Activated B cell treated with CpG ODN at 0.5 μM for 24 hours (primary cell): Measurements from ENCODE around the gene SLC25A38. TPM values are rescaled to one million over a fixed set of nuclear protein-coding genes. Genes with fewer than 3 reads are reported as not detected.

ENCODE experiments used
- ATAC-seq: fragments of 200-7000 bp; cut with Tn5 transposase; one replicate; pipeline ENCODE4 v1.10.0; 2021; ENCODE audit warnings: low read depth, mild to moderate bottlenecking, moderate library complexity
- CTCF ChIA-PET: fragments of 350-600 bp; sonication (Branson Sonifier 250); formaldehyde crosslinking; loops from one replicate; lab custom pipeline; 2021; ENCODE audit warnings: antibody characterized with exemption; lab: Charles Lee
- POLR2A ChIA-PET: fragments of 350-600 bp; sonication (Branson Sonifier 250); formaldehyde crosslinking; loops from one replicate; lab custom pipeline; 2021; ENCODE audit warnings: antibody characterized with exemption; lab: Charles Lee
- DNase-seq: peaks from one replicate; pipeline ENCODE4 v3.0.0; 2022
- H3K27ac Mint-ChIP-seq: one replicate; pipeline ENCODE4 v1.8.0; 2020; ENCODE audit warnings: mixed read lengths
- H3K27me3 Mint-ChIP-seq: one replicate; pipeline ENCODE4 v1.8.0; 2021; ENCODE audit warnings: mixed read lengths
- H3K36me3 Mint-ChIP-seq: one replicate; pipeline ENCODE4 v1.8.0; 2021; ENCODE audit warnings: low read depth, mixed read lengths
- H3K4me1 Mint-ChIP-seq: one replicate; pipeline ENCODE4 v1.8.0; 2021; ENCODE audit warnings: mixed read lengths
- H3K4me3 Mint-ChIP-seq: one replicate; pipeline ENCODE4 v1.8.0; 2020; ENCODE audit warnings: mild to moderate bottlenecking, mixed read lengths
- H3K9me3 Mint-ChIP-seq: one replicate; pipeline ENCODE4 v1.8.0; 2020; ENCODE audit warnings: mixed read lengths
- CTCF ChIP-seq: fragments of 200-600 bp; IDR thresholded peaks from one replicate; pipeline ENCODE4 v1.8.0; 2022; ENCODE audit warnings: antibody characterized with exemption, mild to moderate bottlenecking
- intact Hi-C: fragments of 100-400 bp; cut with micrococcal nuclease; formaldehyde crosslinking; loops from one replicate; pipeline ENCODE4 v1.15.1; 2024
- total RNA-seq: library from RNA; stranded (reverse); gene quantifications from 2 replicates; pipeline ENCODE4 v1.2.3, GENCODE V29; 2022

The SLC25A38 gene
- total RNA-seq, 1 donor from 2014 or later: 52.9 TPM

- H3K27me3 Mint-ChIP-seq: no peaks in the 10 kb centered on the region
- CTCF ChIA-PET: no interaction called here
- TF ChIP-seq CTCF: no peak
- H3K9me3 Mint-ChIP-seq: no peaks in the 10 kb centered on the region
- intact Hi-C loops: no loop called here
- H3K4me1 Mint-ChIP-seq: peaks cover 4% of the 10 kb centered on the region
- H3K4me3 Mint-ChIP-seq: no peak overlapping the region
- H3K36me3 Mint-ChIP-seq: no peaks in the 10 kb centered on the region
- H3K27ac Mint-ChIP-seq: no peak overlapping the region
- DNase-seq: no peak
- ATAC-seq: no peak
- POLR2A ChIA-PET: no interaction called here
Measured at GRCh38 chr3:39438880-39439279, 55.7 kb downstream of the SLC25A38 start.

- Mint-ChIP-seq H3K27me3 (no peaks in the 10 kb centered on the region), H3K27ac (no peak overlapping the region), H3K4me3 (no peak overlapping the region), H3K36me3 (no peaks in the 10 kb centered on the region), H3K9me3 (no peaks in the 10 kb centered on the region), H3K4me1 (no peaks in the 10 kb centered on the region)
- CTCF ChIA-PET: no interaction called here
- DNase-seq (no peak), ATAC-seq (no peak)
- TF ChIP-seq CTCF: no peak
- POLR2A ChIA-PET: no interaction called here
- intact Hi-C loops: no loop called here
Measured at GRCh38 chr3:39440316-39440715, 57.1 kb downstream of the SLC25A38 start.

- no peaks in the 10 kb centered on the region for H3K4me1 Mint-ChIP-seq
- no peak overlapping the region for H3K4me3 Mint-ChIP-seq
- POLR2A ChIA-PET: no interaction called here
- intact Hi-C loops: no loop called here
- H3K9me3 Mint-ChIP-seq: no peaks in the 10 kb centered on the region
- no peak overlapping the region for H3K27ac Mint-ChIP-seq
- no peak for DNase-seq
- TF ChIP-seq CTCF: no peak
- no peak for ATAC-seq
- no peaks in the 10 kb centered on the region for H3K36me3 Mint-ChIP-seq
- no peaks in the 10 kb centered on the region for H3K27me3 Mint-ChIP-seq
- CTCF ChIA-PET: no interaction called here
Measured at GRCh38 chr3:39443530-39443929, 60.4 kb downstream of the SLC25A38 start.

GRCh38 chr3:39445927-39446326 is 62.8 kb downstream of the SLC25A38 start:
- Mint-ChIP-seq H3K9me3 (no peaks in the 10 kb centered on the region), H3K36me3 (no peaks in the 10 kb centered on the region), H3K27ac (no peak overlapping the region), H3K27me3 (peaks cover 6% of the 10 kb centered on the region), H3K4me3 (no peak overlapping the region), H3K4me1 (no peaks in the 10 kb centered on the region)
- TF ChIP-seq CTCF: no peak
- CTCF ChIA-PET: interaction anchor here (2.3 kb wide), 1 partner anchor 9 kb away, joined by 6 read pairs; no protein-coding TSS in a partner anchor
- ATAC-seq (no peak), DNase-seq (no peak)
- POLR2A ChIA-PET: no interaction called here
- intact Hi-C loops: no loop called here

GRCh38 chr3:39446444-39446843 is 63.3 kb downstream of the SLC25A38 start:
- H3K27ac Mint-ChIP-seq: no peak overlapping the region
- DNase-seq (no peak), ATAC-seq (no peak)
- no peak for TF ChIP-seq CTCF
- ChIA-PET CTCF (interaction anchor here (1.8 to 2.3 kb wide), 3 partner anchors 9 to 871 kb away, joined by 5 to 8 read pairs (median 6); no protein-coding TSS in a partner anchor), POLR2A (interaction anchor here (0.6 kb wide), 1 partner anchor 31 kb away, joined by 3 read pairs; no protein-coding TSS in a partner anchor)
- intact Hi-C loops: no loop called here
- H3K4me3 Mint-ChIP-seq: no peak overlapping the region
- H3K27me3 Mint-ChIP-seq: peaks cover 6% of the 10 kb centered on the region
- no peaks in the 10 kb centered on the region for H3K4me1 Mint-ChIP-seq
- H3K9me3 Mint-ChIP-seq: no peaks in the 10 kb centered on the region
- no peaks in the 10 kb centered on the region for H3K36me3 Mint-ChIP-seq

Other genes with a start within 250 kb of the SLC25A38 start
- 17.5 and 18.1 TPM in 2 replicates for gene CSRNP1, start 229.8 kb upstream of the SLC25A38 start, total RNA-seq
- gene XIRP1, start 190.8 kb upstream of the SLC25A38 start, total RNA-seq: 0.29 and 0.60 TPM in 2 replicates
- gene CX3CR1, start 103.3 kb upstream of the SLC25A38 start, total RNA-seq: 0.12 and 0.38 TPM in 2 replicates
- not detected in 2 replicates for gene CCR8, start 53.7 kb upstream of the SLC25A38 start, total RNA-seq
- 2,697 and 2,952 TPM in 2 replicates for gene RPSA, start 23.4 kb downstream of the SLC25A38 start, total RNA-seq
- gene MOBP, start 84.3 kb downstream of the SLC25A38 start, total RNA-seq: 0.13 TPM in 1 of 2 replicates, not detected in the other